Ascending aorta (tissue), 2 donors: ENCODE results near the gene HSPD1. TPM values are rescaled to one million over a fixed set of nuclear protein-coding genes. Genes with fewer than 3 reads are reported as not detected.
A peak's percentile ranks its signal among the peaks of the same experiment; 100 is the strongest.

Experiments
- DNase-seq, 2 donors: peaks; one replicate each; pipeline ENCODE4 v3.0.0-alpha.2; 2019; ENCODE audit warnings: low spot score in 2 of 2
- H3K27ac ChIP-seq, 2 donors: fragments of 200-600 bp; sonication (generic); one replicate each; pipeline ENCODE4 v1.5.1; 2016 to 2017; ENCODE audit warnings: mild to moderate bottlenecking in 1 of 2
- H3K27me3 ChIP-seq: fragments of 200-600 bp; sonication (generic); one replicate; pipeline ENCODE4 v1.5.1; 2017
- H3K36me3 ChIP-seq, 2 donors: fragments of 200-600 bp; sonication (generic); one replicate each; pipeline ENCODE4 v1.5.1; 2016
- H3K4me1 ChIP-seq, 2 donors: fragments of 200-600 bp; sonication (generic); one replicate each; pipeline ENCODE4 v1.5.1; 2016 to 2017; ENCODE audit warnings: mild to moderate bottlenecking in 1 of 2
- H3K4me3 ChIP-seq, 2 donors: fragments of 200-600 bp; sonication (generic); one replicate each; pipeline ENCODE4 v1.5.1; 2016 to 2017; ENCODE audit warnings: mild to moderate bottlenecking in 1 of 2
- H3K9me3 ChIP-seq, 2 donors: fragments of 200-600 bp; sonication (generic); one replicate each; pipeline ENCODE4 v1.5.1; 2016
- intact Hi-C: fragments of 100-400 bp; cut with DNase I; formaldehyde crosslinking; loops from one replicate; pipeline ENCODE4 v1.15.1; 2023
- total RNA-seq: library from RNA; depleted of rRNA; stranded (reverse); fragments of >200 nt; gene quantifications from one replicate; pipeline ENCODE4 v1.1.0, GENCODE V29; 2016
- TF ChIP-seq, protein P1 (sequence below), 3 experiments: fragments of 200-600 bp in 2 of 3; fragments of 450-650 bp in 1 of 3; sonication (generic) in 2 of 3; IDR thresholded peaks; one replicate each; pipeline ENCODE4 v1.5.1; 2016 to 2019; ENCODE audit warnings: antibody characterized with exemption in 3 of 3, mild to moderate bottlenecking in 1 of 3, moderate library complexity in 1 of 3

The HSPD1 gene
- total RNA-seq, 1 donor from 2014 or later: 110 TPM

DNA sequence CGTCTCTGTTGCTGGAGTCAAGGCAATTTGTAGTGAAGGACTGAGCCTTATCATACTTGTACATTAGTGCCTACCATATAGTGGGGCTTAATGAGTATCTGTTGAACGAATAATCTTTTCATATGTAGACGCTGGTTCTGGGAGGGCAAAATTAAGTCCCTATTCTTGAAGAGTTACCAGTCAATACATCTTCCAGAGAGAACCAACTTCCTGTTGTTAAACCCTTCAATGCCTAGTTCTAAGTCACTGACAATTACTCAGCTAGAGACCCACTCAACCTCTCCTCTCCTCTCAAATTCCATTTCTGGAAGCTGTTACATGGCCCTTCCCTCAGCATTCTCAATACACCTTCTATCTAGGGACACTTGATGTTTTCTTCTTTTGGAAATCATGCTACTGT, 15.1 kb upstream of the HSPD1 start:
- H3K9me3 ChIP-seq: no peaks in the 10 kb centered on the region
- intact Hi-C loops: loop anchor here (1.0 to 10.0 kb wide), 3 partner anchors 14 to 1358 kb away; partner anchors contain the start of gene HSPE1
- H3K27me3 ChIP-seq: no peaks in the 10 kb centered on the region
- TF ChIP-seq, protein P1, sequence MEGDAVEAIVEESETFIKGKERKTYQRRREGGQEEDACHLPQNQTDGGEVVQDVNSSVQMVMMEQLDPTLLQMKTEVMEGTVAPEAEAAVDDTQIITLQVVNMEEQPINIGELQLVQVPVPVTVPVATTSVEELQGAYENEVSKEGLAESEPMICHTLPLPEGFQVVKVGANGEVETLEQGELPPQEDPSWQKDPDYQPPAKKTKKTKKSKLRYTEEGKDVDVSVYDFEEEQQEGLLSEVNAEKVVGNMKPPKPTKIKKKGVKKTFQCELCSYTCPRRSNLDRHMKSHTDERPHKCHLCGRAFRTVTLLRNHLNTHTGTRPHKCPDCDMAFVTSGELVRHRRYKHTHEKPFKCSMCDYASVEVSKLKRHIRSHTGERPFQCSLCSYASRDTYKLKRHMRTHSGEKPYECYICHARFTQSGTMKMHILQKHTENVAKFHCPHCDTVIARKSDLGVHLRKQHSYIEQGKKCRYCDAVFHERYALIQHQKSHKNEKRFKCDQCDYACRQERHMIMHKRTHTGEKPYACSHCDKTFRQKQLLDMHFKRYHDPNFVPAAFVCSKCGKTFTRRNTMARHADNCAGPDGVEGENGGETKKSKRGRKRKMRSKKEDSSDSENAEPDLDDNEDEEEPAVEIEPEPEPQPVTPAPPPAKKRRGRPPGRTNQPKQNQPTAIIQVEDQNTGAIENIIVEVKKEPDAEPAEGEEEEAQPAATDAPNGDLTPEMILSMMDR (IDR thresholded peaks at IDR 0.05): no peak
- H3K4me1 ChIP-seq: peaks cover 0 to 7% of the 10 kb centered on the region in 2 donors
- no peak for DNase-seq
- H3K27ac ChIP-seq: peak overlapping the region; percentile 84 to 95
- H3K36me3 ChIP-seq: no peaks in the 10 kb centered on the region
- H3K4me3 ChIP-seq: peak overlapping the region in 1 of 2 donors; percentile 77

DNA sequence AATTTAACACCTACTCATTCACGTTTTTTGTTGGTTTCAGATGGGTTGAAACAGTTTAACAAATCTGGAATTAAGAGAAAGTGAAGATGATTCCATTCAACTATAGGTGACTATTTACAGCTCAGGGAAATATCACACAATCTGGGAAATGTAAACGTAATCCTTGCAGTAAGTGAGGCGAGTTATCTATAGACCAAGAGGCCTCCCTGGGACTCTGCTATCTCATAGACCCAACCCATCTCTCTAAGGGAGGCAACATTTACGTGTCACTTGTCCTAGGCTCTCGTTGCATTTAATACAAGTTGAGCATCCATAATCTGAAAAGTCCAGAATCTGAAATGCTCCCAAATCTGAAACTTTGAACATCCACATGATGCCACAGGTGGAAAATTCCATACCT, 14.3 kb upstream of the HSPD1 start:
- intact Hi-C loops: loop anchor here (10.0 kb wide), 1 partner anchor 261 kb away; no protein-coding TSS in a partner anchor
- Histone ChIP-seq H3K4me3 (no peak overlapping the region), H3K27ac (no peak overlapping the region), H3K27me3 (no peaks in the 10 kb centered on the region), H3K36me3 (no peaks in the 10 kb centered on the region), H3K4me1 (peaks cover 0 to 6% of the 10 kb centered on the region in 2 donors), H3K9me3 (no peaks in the 10 kb centered on the region)
- TF ChIP-seq, protein P1 (IDR thresholded peaks at IDR 0.05): no peak
- DNase-seq: no peak

DNA sequence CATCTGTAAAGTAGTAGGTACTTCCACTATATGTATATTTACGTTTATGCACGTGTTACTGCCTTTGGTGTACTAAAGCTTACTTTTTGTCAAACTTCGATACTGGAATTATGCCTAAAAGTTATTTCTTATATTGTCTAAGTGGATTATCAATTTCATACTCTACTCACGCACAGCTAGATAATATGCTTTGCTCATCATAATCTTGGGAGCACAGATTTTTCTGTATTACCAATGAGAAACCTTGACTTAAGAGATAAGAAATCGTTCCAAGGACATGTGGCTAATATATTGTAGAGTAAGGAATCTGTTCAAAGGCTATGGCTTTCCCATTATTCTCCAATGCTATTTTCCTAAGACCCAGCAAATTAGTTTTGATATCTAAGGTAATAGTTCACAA, 7.0 kb upstream of the HSPD1 start:
- no peak for DNase-seq
- H3K27ac ChIP-seq: no peak overlapping the region
- H3K36me3 ChIP-seq: peaks cover 18 to 27% of the 10 kb centered on the region in 2 donors
- TF ChIP-seq, protein P1 (IDR thresholded peaks at IDR 0.05): no peak
- H3K4me1 ChIP-seq: peaks cover 3 to 8% of the 10 kb centered on the region in 2 donors
- no peaks in the 10 kb centered on the region for H3K27me3 ChIP-seq
- no peak overlapping the region for H3K4me3 ChIP-seq
- no peaks in the 10 kb centered on the region for H3K9me3 ChIP-seq
- intact Hi-C loops: no loop called here

DNA sequence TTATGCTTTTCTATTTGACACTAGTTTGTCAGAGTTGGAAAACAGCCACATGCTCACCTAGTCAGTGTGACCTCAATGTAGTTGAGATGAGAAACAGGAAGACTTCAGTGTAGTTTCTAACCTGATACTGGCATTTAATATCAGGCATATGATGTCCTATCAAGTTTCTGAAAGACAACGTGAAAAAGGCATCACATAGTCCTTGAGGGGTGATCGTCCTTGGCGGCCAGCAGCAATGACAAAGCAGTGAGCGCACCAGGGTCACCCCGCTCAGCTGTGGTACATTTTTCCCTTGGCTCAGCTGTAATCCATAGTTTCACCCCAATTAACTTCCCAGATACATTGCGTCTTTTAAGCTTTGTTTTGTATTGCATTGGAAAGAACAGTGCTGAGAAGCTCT, 4.9 kb upstream of the HSPD1 start:
- DNase-seq: no peak

DNA sequence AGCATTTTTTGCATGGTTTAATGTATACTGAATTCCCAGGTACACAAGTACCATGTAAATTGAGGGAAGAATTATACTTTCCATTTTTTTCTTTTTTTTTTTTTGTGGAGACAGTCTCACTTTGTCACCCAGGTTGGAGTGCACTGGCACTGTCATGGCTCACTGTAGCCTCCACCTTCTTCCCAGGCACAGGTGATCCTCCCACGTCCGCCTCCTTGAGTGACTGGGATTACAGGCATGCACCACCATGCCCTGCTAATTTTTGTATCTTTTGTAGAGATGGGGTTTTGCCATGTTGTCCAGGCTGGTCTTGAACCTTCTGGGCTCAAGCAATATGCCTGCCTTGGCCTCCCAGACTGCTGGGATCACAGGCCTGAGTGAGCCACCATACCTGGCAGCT, 4.4 kb upstream of the HSPD1 start:
- TF ChIP-seq, protein P1 (IDR thresholded peaks at IDR 0.05): no peak
- DNase-seq: no peak
- H3K4me3 ChIP-seq: no peak overlapping the region
- no peaks in the 10 kb centered on the region for H3K27me3 ChIP-seq
- H3K4me1 ChIP-seq: peaks cover 6 to 14% of the 10 kb centered on the region in 2 donors
- no peaks in the 10 kb centered on the region for H3K9me3 ChIP-seq
- intact Hi-C loops: loop anchor here (5.0 kb wide), 1 partner anchor 1958 kb away; no protein-coding TSS in a partner anchor
- no peak overlapping the region for H3K27ac ChIP-seq
- H3K36me3 ChIP-seq: peaks cover 18 to 28% of the 10 kb centered on the region in 2 donors

More for the DNA sequence above, 4.9 kb upstream of the HSPD1 start:
- Histone ChIP-seq H3K27ac (no peak overlapping the region), H3K4me1 (peaks cover 6 to 14% of the 10 kb centered on the region in 2 donors), H3K27me3 (no peaks in the 10 kb centered on the region), H3K9me3 (no peaks in the 10 kb centered on the region), H3K36me3 (peaks cover 18 to 28% of the 10 kb centered on the region in 2 donors), H3K4me3 (no peak overlapping the region)
- TF ChIP-seq, protein P1 (IDR thresholded peaks at IDR 0.05): no peak
- intact Hi-C loops: loop anchor here (5.0 kb wide), 1 partner anchor 1958 kb away; no protein-coding TSS in a partner anchor
